ENCODE measurements around the gene OPCML.

OPCML gene

GRCh38 chr11:133531971-133532651 is at the start of gene OPCML:
TSS of gene OPCML (minus strand) at chr11:133532501.
- no peak for DNase-seq

DNA sequence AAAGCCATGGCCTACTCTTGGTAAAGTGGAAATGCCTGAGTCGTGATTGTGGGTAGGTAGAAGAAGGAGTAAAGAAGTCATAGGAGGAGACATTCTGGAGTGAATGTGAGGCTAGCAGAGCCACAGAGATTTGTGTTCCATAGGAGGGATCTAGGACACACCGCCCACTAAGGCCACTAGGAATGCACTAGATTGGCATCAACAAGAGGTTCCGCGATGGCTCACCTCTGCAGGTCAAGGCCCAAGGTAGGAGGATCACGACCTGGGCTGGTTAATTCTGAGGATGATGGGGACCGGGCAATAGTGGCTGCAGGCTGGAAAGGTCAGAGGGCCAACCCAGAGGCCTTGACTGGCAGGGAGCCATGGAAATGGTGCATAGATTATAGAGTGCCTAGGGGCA is 48.8 kb upstream of the OPCML start:
- DNase-seq, result no peak

DNA sequence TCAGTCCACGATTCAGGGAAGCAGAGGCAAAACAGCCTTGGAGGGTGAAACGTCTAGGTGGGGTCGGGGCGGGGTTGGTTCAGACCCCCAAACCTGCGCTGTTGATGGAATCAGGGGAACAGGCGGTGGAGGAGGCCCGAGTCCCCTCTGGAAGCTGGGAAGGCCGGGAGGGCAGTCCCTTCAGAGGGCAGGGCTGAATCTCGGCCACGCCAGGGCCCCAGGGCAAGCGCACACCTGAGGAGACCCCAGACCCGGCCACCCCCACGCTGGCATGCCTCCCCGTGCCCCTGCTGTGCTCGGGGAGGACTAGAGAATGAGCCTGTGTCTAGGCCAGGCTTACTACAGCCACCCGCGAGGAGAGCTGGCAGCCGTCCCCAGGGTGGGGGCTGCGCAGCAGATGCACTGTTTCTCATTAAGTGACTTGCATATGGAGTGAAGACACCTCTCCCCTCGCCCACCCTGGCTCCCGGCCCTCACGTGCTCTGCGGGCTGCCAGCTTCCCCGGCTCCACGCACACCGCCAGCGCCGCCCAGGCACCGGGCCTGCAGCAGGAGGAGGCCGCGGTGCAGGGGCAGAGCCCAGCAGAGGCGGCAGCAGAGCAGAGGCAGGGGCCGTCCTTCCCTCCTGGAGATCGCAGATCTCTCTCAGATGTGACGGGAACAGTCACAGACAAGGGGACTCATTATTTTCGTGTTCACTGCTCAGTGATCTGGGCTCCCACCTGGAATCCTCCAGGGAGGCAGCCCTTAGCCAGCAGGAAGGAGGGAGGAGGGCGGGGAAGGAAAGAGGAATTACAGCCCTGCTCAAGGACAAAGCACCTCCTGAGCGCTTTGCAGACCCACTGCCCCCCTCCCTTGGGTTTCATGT is 47.1 kb upstream of the OPCML start:
- DNase-seq, result no peak

DNA sequence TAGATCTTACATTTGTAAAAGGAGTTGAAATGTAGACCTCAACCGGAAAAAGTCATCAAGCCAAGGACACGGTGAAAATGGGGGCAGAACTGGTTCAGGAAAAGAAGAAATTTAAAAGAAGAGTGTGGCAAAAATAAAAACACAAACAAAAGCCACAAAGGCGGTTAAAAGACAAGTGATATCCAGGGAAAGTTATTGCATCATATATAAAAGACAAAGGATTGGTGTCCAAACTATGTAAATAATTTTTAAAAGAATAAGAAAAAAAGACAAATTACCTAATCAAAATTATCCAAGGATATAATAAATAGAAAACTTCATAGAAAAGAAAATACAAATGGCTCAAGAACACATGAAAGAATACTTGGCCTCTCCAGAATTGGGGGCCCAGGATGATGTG is 45.1 kb upstream of the OPCML start:
- no peak for DNase-seq

DNA sequence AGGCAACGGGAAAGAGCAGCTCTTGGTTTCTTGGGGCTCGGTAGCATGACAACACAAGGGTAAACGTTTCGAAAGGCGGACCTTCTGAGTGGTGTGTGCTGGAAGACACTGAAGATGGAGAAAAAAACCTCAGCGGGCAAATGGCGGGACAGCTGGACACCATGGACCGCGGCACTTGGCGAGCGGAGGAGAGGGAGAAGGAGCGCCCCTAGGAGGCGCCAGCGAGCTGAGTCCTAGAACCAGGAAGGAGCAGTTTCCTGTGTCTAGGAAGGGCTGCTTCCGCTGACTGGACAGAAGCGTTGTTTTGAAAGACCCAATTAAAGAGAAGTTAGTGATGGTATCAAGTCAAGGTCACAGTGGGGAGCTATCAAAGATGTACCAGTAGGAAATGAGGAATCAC is 44.0 kb upstream of the OPCML start:
- no peak for DNase-seq

DNA sequence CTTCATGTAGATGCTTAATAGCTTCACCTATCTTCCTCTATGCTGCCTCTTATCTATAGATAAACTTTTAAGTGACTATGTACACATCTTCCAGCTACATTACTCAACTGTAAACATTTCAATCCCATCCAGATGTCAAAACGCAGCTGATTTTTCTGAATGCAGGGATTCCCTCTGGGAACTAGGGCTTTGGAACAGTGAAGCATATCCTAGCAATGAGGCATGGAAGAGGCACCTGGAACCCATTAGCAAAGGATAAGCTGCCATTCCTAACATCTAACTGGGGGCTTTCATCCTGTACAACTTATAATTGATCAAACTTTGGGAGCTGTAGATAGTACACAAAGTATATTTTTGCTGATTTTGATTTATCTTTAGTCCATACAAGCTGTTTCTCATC is 40.8 kb upstream of the OPCML start:
- no peak for DNase-seq

- no peak for DNase-seq
Observed at GRCh38 chr11:133570376-133570775, 38.1 kb upstream of the OPCML start.

DNA sequence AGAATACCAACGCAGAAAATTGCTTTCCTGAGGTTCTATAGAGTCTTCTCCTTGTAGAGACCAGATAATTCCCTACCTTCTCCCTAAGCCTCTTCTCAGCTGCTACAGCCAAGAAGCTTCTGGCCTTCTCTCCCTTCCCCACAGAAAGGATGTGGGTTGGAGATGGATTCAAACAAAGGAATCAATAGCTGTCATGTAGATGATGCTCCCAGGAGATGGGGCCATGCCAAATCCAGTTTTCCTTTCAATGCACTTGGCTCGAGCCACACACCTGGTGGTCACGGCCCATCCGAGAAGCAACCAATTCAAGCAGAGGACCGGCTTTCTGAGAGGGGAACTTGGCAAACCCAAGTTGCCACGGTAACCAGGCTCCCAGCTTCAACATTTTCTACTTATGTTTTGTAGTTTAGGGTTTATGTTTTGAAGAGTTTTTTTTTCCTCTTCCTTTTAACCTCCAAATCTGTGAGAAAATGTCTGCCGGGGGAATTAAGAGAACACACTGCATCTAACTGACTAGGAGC is 31.3 kb upstream of the OPCML start:
- no peak for DNase-seq

DNA sequence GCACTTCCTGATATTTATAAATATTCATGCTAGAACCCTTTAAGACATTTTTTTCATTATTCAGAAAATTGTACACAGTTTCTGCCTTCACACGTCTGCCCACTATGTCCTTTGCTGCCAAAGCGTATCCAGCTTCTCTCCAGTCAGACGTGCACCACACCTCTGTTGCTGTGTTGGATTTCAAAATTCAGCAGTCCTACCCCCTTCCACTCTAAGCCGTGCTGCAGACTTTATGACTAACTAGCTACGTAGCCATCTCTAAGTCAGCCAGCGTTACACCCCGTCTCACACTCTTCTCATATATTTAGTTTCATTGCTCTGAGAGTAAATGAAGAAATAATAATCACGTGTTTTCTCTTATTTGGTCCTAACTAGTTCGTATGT is 28.2 kb upstream of the OPCML start:
- DNase-seq, result no peak

GRCh38 chr11:133559833-133560471 is 27.7 kb upstream of the OPCML start:
- DNase-seq, result no peak

DNA sequence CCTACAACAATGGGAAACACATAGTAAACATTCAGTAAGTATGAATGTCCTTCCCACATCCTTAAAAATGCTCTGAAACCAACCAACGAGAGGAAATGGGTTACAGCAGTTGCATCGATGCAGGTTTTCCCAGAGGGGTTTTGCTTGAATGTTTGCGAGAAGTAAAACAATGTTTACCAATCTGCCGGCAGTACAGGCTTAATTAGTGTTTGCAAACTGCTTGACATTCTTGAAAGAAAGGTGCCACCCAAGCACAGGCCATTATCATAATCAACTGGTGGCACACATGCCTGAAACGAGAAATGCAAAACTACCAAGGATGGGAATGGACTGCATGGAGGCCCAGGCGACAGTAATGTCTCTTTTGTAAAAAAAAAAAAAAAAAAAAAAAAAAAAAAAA is 27.1 kb upstream of the OPCML start:
- DNase-seq, result no peak

GRCh38 chr11:133555034-133555433 is 22.7 kb upstream of the OPCML start:
- DNase-seq, result no peak

DNA sequence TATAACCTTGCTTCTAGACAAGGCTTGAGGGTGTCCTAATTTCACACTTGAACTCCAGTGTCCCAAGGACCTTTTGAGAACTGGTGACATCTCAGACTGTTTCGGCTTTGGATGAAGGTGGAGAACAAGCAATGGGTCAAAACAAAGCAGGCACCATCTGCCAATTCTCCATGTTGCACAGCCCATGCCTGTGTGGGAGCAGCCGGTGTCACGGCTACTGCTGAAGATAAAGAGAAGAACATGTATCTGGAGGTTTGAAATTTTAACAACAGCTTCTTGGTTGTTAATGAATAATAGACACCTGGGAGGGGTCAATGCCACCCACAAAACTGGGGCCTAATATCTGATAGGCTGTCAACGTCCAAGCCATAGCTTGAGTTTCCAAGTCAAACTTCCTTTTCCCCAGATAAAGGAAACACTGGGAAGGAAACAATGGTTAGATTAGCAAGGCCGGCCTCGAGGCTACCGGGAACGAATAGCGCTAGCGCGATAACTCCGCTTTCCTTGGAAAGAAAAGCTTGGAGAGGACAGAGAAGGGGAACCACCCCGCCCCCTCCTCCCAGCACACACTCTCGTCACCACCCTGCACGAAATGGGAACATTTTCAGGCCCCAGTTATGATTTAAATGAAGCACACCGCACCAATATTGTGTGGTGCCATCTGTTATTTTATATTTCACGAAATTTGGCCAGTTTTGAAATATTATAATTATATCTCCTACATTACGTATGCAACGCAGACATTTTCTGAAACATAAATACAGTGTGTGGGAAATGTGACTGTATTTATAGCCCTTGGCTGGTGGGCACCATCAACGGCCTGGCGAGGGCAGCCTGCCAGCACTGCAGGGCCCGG is 21.8 kb upstream of the OPCML start:
- DNase-seq, result no peak

DNA sequence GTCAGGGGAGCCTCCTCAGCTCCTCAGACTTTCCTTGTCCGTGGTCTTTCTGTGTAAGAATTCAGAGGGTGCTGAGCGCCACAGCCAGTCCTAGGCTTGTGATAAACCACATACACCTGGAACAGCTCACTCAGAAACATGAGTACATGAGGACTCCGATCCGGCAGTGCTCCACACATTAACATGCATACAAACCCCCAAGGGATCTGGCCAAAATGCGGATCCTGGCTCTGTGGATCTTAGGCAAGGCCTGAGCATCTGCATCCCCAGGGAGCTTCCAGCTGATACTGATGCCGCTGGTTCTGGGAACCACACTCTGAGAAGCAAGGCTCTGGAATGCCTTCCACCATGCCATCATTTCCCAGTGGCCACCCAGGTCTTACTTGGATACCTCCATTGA is 20.6 kb upstream of the OPCML start:
- DNase-seq, result no peak

DNA sequence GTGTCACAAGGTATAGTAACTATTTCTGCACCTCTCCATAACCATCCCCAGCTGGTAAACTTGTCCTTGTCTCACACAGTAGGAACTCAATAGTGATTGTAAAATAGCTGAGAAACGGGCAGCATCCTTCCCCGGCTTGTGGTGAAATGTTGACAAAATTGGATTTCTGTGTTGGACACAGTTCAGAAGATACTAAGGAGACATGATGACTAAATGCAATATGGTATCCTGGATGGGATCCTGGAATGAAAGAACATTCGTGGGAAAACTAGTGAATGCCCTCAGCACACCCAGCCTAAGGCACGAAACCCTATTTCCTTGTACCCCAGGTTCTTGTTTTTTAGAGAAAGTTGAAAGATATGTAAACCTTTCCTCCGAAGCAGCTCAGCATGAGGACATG is 18.8 kb upstream of the OPCML start:
- DNase-seq, result no peak

- DNase-seq, result no peak
Observed at GRCh38 chr11:133549826-133550225, 17.5 kb upstream of the OPCML start.

GRCh38 chr11:133548641-133549040 is 16.3 kb upstream of the OPCML start:
- no peak for DNase-seq

GRCh38 chr11:133547808-133548494 is 15.7 kb upstream of the OPCML start:
- DNase-seq, result no peak

- no peak for DNase-seq
Observed at GRCh38 chr11:133545199-133545803, 13.0 kb upstream of the OPCML start.

DNA sequence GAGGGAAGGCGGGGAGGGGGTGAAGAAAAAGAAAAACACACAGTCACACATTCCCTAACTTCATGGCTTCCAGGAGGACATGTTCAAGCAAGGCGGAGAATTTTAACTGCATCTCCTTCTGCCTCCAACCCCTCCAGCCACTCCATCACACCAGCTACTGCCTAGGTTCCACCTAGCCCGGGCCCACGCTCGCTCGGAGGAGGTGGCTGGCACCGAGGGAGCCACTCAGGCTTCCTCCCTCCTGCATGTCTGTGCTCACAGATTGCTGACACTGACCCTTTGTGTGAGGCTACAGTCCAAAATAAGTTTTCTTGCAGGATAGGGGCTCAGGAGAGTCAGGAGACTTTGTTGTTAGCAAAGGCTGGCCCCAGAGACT is 9.4 kb upstream of the OPCML start:
- DNase-seq, result no peak

GRCh38 chr11:133541021-133541719 is 8.9 kb upstream of the OPCML start:
- no peak for DNase-seq
